Psoas muscle (tissue), 8 donors: ENCODE measurements around the gene KCNAB2. TPM values are rescaled to one million over a fixed set of nuclear protein-coding genes. Genes with fewer than 3 reads are reported as not detected.

Experiments
- ATAC-seq, 4 donors: fragments of 200-7000 bp; cut with Tn5 transposase; one replicate each; pipeline ENCODE4 v1.9.1; 2020; ENCODE audit warnings: moderate library complexity in 3 of 4, mild to moderate bottlenecking in 2 of 4
- DNase-seq, 2 donors: peaks; one replicate each; pipeline ENCODE4 v3.0.0-alpha.2; 2020
- H3K27ac ChIP-seq: fragments of 200-600 bp; one replicate; pipeline ENCODE4 v1.8.0; 2022
- H3K27me3 ChIP-seq, 3 donors: fragments of 200-600 bp in 1 of 3; one replicate each; pipeline versions ENCODE4 v1.6.1 to v1.8.0; 2013 to 2022; ENCODE audit warnings: low read length in 2 of 3, mild to moderate bottlenecking in 2 of 3, moderate library complexity in 1 of 3; ENCODE audit not compliant: insufficient read depth in 3 of 3
- H3K36me3 ChIP-seq, 2 donors: fragments of 200-600 bp in 1 of 2; one replicate each; pipeline versions ENCODE4 v1.6.1 to v1.8.0; 2013 to 2022; ENCODE audit warnings: low read depth in 1 of 2, mild to moderate bottlenecking in 1 of 2, moderate library complexity in 1 of 2; ENCODE audit not compliant: insufficient read depth in 1 of 2
- H3K4me1 ChIP-seq: fragments of 200-600 bp; one replicate; pipeline ENCODE4 v1.8.0; 2022
- H3K4me3 ChIP-seq: fragments of 200-600 bp; one replicate; pipeline ENCODE4 v1.8.0; 2022; ENCODE audit warnings: mild to moderate bottlenecking
- H3K9me3 ChIP-seq: fragments of 200-600 bp; one replicate; pipeline ENCODE4 v1.8.0; 2022
- WGBS, 3 donors: extraction: QIAGEN DNeasy Blood & Tissue Kit; methylation state at CpG; one replicate each; pipeline versions ENCODE4 v1.1.6 to v1.1.7; 2013; 5-methylcytosine and 5-hydroxymethylcytosine counted together
- intact Hi-C, 2 donors: fragments of 100-400 bp; cut with DNase I; formaldehyde crosslinking; loops; one replicate each; pipeline versions ENCODE4 v1.11.0 to v1.14.2; 2022
- polyA plus RNA-seq, 3 donors: library from polyadenylated mRNA; stranded (reverse); fragments of 200-250 nt; gene quantifications; one replicate each; pipeline ENCODE4 v1.2.3, GENCODE V29; 2013
- total RNA-seq, 4 donors: library from RNA; stranded (reverse); fragmentation: NEBNext Ultra II Directional in 2 of 4; extraction: Animal tissue kit (Norgen Biotek cat#: 25700) in 2 of 4; gene quantifications; one replicate each; pipeline versions ENCODE4 v1.2.1 to v1.2.4, GENCODE V29; 2021 to 2023
- TF ChIP-seq, protein P1 (sequence below): fragments of 200-600 bp; IDR thresholded peaks from one replicate; pipeline ENCODE4 v1.8.0; 2022; ENCODE audit warnings: antibody characterized with exemption
- donor health status: healthy with polysubstance abuse.
- donor health status: DM: no; HTN: no; CAD: no; lungs with moderate emphysema.
- donor health status: Bipolar disorder and iron deficiency.
- donor health status: healthy.
- donor health status: DM: yes; HTN: yes; CAD: no.
- donor health status: DM: no; HTN: no; CAD: no.
- donor health status: DM: no; HTN: no; CAD: no.
- donor health status: DM: yes; HTN: yes; CAD: no.

Gene KCNAB2
- total and polyA plus RNA-seq, 7 donors, result 0.86 to 8.8 (median 2.1) TPM

DNA sequence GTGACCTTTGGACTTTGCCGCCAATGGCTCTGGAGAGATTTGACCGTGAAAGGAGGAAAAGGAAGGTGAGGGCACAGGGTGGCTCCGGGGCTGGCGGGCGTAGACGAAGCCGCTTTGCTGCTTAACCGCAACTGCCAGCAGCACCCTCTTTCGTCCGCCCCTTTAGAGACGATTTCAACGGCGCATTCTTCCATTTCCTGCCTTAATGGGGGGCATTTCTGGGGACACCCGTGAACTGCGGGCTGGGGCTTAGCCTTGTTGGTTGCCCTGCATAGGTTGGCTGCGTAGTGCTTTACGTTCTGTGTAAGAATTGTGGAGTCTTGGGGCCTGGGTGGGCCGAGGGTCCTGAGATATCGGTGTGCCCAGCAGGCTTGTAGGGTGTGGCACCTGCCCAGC is 46.8 kb upstream of the KCNAB2 start:
- TF ChIP-seq, protein P1, sequence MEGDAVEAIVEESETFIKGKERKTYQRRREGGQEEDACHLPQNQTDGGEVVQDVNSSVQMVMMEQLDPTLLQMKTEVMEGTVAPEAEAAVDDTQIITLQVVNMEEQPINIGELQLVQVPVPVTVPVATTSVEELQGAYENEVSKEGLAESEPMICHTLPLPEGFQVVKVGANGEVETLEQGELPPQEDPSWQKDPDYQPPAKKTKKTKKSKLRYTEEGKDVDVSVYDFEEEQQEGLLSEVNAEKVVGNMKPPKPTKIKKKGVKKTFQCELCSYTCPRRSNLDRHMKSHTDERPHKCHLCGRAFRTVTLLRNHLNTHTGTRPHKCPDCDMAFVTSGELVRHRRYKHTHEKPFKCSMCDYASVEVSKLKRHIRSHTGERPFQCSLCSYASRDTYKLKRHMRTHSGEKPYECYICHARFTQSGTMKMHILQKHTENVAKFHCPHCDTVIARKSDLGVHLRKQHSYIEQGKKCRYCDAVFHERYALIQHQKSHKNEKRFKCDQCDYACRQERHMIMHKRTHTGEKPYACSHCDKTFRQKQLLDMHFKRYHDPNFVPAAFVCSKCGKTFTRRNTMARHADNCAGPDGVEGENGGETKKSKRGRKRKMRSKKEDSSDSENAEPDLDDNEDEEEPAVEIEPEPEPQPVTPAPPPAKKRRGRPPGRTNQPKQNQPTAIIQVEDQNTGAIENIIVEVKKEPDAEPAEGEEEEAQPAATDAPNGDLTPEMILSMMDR, result no peak
- WGBS, 3 donors, result 93 to 96% (median 94%) methylated on average over 19 of the region's 19 CpGs
- intact Hi-C loops, result no loop called here
- Histone ChIP-seq H3K9me3 (no peaks in the 10 kb centered on the region), H3K36me3 (no peaks in the 10 kb centered on the region), H3K4me3 (no peak overlapping the region), H3K27me3 (peaks cover 0 to 22% (median 3%) of the 10 kb centered on the region in 3 donors), H3K4me1 (no peaks in the 10 kb centered on the region), H3K27ac (no peak overlapping the region)
- DNase-seq, result peak in 1 of 2 donors; percentile 45
- ATAC-seq, result no peak

DNA sequence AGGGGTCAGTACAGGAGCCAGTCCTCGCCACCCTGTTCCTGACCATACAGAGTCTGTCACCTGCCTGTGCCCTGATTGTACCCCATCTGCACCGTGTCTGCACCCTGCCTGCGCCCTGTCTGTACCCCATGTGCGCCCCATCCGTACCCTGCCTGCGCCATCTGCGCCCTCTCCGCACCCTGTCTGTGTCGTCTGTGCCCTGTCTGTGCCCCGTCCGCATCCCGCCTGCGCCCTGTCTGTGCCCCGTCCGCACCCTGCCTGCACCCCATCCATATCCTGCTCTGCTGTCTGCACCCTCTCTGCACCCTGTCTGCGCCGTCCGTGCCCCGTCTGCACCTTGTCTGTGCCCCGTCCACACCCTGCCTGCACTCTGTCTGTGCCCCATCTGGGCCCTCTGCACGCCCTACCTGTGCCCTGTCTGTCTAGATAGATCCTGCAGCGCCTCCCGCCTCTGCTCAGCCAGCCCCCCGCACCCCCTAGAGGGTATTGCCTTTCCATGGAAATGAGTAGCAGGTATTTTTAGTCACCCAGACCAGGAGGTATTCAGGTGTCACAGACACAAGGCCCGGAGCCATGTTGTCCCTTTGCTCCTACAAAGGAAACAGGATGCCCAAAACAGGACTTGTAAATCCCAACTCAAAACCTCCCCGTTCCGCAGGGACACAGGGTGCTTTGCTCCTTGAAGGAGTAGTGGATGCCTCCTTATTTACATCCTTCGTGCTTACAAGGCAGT is 45.8 kb upstream of the KCNAB2 start:
- H3K27ac ChIP-seq, result no peak overlapping the region
- H3K36me3 ChIP-seq, result no peaks in the 10 kb centered on the region
- H3K9me3 ChIP-seq, result no peaks in the 10 kb centered on the region
- intact Hi-C loops, result no loop called here
- TF ChIP-seq, protein P1, result no peak
- H3K27me3 ChIP-seq, result peaks cover 0 to 12% (median 3%) of the 10 kb centered on the region in 3 donors
- DNase-seq (peak in 1 of 2 donors; percentile 35), ATAC-seq (no peak)
- 93 to 95% (median 95%) methylated on average over 28 of the region's 28 CpGs for WGBS, 3 donors
- no peaks in the 10 kb centered on the region for H3K4me1 ChIP-seq
- H3K4me3 ChIP-seq, result no peak overlapping the region

DNA sequence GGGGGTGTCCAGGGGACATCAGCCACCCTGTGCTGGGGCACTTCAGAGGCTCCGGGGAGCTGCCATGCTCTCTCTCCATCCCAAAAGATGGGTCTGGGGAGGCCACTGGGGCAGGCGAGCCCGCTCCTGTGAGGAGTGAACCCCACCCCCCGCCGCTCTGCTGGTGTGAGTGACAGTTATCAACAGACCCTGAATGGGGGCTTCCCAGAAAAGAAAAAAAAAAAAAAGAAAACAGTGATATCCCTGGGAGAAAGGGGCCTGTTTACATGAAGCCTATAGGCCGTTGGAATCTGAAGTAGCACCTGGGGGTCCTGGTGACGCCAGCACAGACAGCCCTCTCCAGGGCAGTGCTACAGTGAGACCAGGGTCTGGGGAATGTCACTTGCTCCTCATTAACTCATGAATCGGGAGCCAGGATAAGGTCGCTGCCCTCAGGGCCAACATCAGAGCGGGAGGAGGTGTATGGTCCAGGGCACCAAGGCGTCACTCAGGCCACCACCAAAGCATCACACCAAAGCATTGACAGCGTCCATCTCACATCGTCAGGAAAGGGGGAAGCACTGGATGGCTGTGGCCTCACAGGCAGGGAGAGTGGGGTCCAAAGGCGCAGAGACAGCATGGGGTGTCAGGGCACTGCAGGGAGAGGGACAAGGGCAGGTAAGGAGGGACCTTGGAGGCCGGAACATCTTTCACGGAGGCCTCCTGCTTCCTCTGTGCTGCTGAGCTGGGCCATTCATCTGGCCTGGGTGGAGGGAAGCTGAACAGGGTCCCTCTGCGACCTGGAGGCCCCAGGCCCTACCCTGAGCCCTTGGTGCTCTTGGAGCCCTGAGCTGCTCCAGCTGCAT is 45.0 kb upstream of the KCNAB2 start:
- intact Hi-C loops, result no loop called here
- DNase-seq, result peak in 1 of 2 donors; percentile 13
- Histone ChIP-seq H3K9me3 (no peaks in the 10 kb centered on the region), H3K4me3 (no peak overlapping the region), H3K27me3 (peaks cover 0 to 13% (median 3%) of the 10 kb centered on the region in 3 donors), H3K27ac (no peak overlapping the region), H3K36me3 (no peaks in the 10 kb centered on the region), H3K4me1 (no peaks in the 10 kb centered on the region)
- TF ChIP-seq, protein P1, result no peak
- 92 to 93% (median 93%) methylated on average over 16 to 17 of the region's 17 CpGs for WGBS, 3 donors
- no peak for ATAC-seq

DNA sequence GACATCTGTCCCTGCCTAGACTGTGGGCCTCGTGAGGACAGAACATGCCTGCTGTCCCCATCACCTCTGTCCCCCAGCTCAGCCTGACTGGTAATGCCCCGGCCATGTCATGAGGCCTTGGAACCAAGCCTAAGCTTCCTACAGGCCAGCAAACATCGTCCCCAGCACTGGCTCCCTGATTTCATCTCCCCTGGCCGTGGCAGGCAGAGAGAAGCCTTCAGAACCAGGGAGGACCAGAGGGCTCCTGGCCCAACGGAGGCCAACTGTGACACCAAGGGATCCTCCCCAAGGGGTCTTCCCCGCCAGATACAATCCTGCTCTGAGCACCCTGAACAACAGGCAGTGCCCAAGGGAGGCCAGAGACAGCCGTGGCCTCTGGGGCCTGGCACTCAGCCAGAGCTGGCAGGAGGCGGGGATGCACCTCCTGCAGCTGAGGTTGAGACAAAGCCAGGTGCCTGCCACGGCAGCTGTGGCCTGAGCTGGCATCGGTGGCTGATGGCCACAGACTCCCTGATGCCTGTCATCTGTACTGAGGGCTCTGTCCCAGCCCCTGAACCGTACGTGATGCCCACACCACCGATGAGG is 43.6 kb upstream of the KCNAB2 start:
- Histone ChIP-seq H3K27ac (no peak overlapping the region), H3K4me1 (no peaks in the 10 kb centered on the region), H3K9me3 (no peaks in the 10 kb centered on the region), H3K27me3 (peaks cover 0 to 9% (median 3%) of the 10 kb centered on the region in 3 donors), H3K4me3 (no peak overlapping the region), H3K36me3 (no peaks in the 10 kb centered on the region)
- intact Hi-C loops, result no loop called here
- DNase-seq, result peak; percentile 50 to 64
- TF ChIP-seq, protein P1, result no peak
- ATAC-seq, result peak; percentile 62 to 75 (median 72)
- 25 to 36% (median 28%) methylated on average over 13 of the region's 13 CpGs for WGBS, 3 donors
